H9 (cell line): ENCODE data around the gene NACC2. TPM values are rescaled to one million over a fixed set of nuclear protein-coding genes. Genes with fewer than 3 reads are reported as not detected.

Experiments
- DNase-seq: peaks from one replicate; pipeline ENCODE4 v3.0.0-alpha.2; 2017
- H2AFZ ChIP-seq: one replicate; pipeline ENCODE4 v1.6.1; 2013; ENCODE audit warnings: mild to moderate bottlenecking, low read length, control low read depth, moderate library complexity
- H2AK5ac ChIP-seq: 2 replicates; pipeline ENCODE4 v1.6.1; 2013; ENCODE audit warnings: low read length, control low read depth, mixed read lengths; ENCODE audit not compliant: insufficient read length
- H2BK120ac ChIP-seq: one replicate; pipeline ENCODE4 v1.6.1; 2013; ENCODE audit warnings: low read depth, mild to moderate bottlenecking, low read length, control low read depth, inconsistent platforms; ENCODE audit not compliant: poor library complexity, severe bottlenecking
- H2BK12ac ChIP-seq: 2 replicates; pipeline ENCODE4 v1.6.1; 2013; ENCODE audit warnings: low read length, control low read depth, mixed read lengths, low read depth; ENCODE audit not compliant: insufficient read length
- H2BK15ac ChIP-seq: 2 replicates; pipeline ENCODE4 v1.6.1; 2013; ENCODE audit warnings: low read depth, low read length, control low read depth
- H2BK20ac ChIP-seq: one replicate; pipeline ENCODE4 v1.6.1; 2013; ENCODE audit warnings: low read depth, mild to moderate bottlenecking, low read length, control low read depth, inconsistent platforms; ENCODE audit not compliant: poor library complexity, severe bottlenecking
- H2BK5ac ChIP-seq: 2 replicates; pipeline ENCODE4 v1.6.1; 2013; ENCODE audit warnings: low read length, control low read depth, mixed read lengths; ENCODE audit not compliant: insufficient read length
- H3K14ac ChIP-seq: 2 replicates; pipeline ENCODE4 v1.6.1; 2013; ENCODE audit warnings: low read length, control low read depth; ENCODE audit not compliant: insufficient read depth
- H3K18ac ChIP-seq: 2 replicates; pipeline ENCODE4 v1.6.1; 2013; ENCODE audit warnings: low read depth, mild to moderate bottlenecking, mixed read lengths, low read length, control low read depth; ENCODE audit not compliant: insufficient read length
- H3K23ac ChIP-seq: 2 replicates; pipeline ENCODE4 v1.6.1; 2013; ENCODE audit warnings: low read length, control low read depth, mixed read lengths, low read depth; ENCODE audit not compliant: insufficient read length
- H3K23me2 ChIP-seq: 2 replicates; pipeline ENCODE4 v1.6.1; 2013; ENCODE audit warnings: low read depth, mild to moderate bottlenecking, mixed read lengths, low read length, control low read depth; ENCODE audit not compliant: insufficient read length, poor library complexity, severe bottlenecking
- H3K27ac ChIP-seq: 2 replicates; pipeline ENCODE4 v1.5.1; 2013; ENCODE audit warnings: low read length, control low read depth, mixed read lengths, low read depth; ENCODE audit not compliant: insufficient read length
- H3K27me3 ChIP-seq: 2 replicates; pipeline ENCODE4 v1.6.1; 2013; ENCODE audit warnings: low read length, control low read depth, inconsistent platforms; ENCODE audit not compliant: insufficient read depth
- H3K4ac ChIP-seq: 2 replicates; pipeline ENCODE4 v1.6.1; 2013; ENCODE audit warnings: low read depth, mild to moderate bottlenecking, control low read depth, inconsistent platforms, low read length, moderate library complexity
- H3K4me1 ChIP-seq: 2 replicates; pipeline ENCODE4 v1.6.1; 2013; ENCODE audit warnings: low read length, control low read depth, inconsistent platforms; ENCODE audit not compliant: insufficient read depth
- H3K4me2 ChIP-seq: 2 replicates; pipeline ENCODE4 v1.6.1; 2013; ENCODE audit warnings: low read length, control low read depth, mixed read lengths; ENCODE audit not compliant: insufficient read length, insufficient read depth
- H3K56ac ChIP-seq: 2 replicates; pipeline ENCODE4 v1.6.1; 2013; ENCODE audit warnings: low read depth, mild to moderate bottlenecking, mixed read lengths, low read length, control low read depth; ENCODE audit not compliant: insufficient read length
- H3K79me1 ChIP-seq: 2 replicates; pipeline ENCODE4 v1.6.1; 2013; ENCODE audit warnings: low read depth, mild to moderate bottlenecking, moderate library complexity, low read length, control low read depth, inconsistent platforms; ENCODE audit not compliant: insufficient read depth, poor library complexity, severe bottlenecking
- H3K79me2 ChIP-seq: 2 replicates; pipeline ENCODE4 v1.6.1; 2013; ENCODE audit warnings: low read length, control low read depth, inconsistent platforms; ENCODE audit not compliant: insufficient read depth
- H3K9ac ChIP-seq: 2 replicates; pipeline ENCODE4 v1.6.1; 2013; ENCODE audit warnings: low read length, control low read depth, mixed read lengths; ENCODE audit not compliant: insufficient read length; ENCODE audit errors: extremely low read depth
- H3K9me3 ChIP-seq: one replicate; pipeline ENCODE4 v1.6.1; 2013; ENCODE audit warnings: low read depth, low read length, inconsistent platforms; ENCODE audit not compliant: control insufficient read depth
- H3T11ph ChIP-seq: one replicate; pipeline ENCODE4 v1.6.1; 2013; ENCODE audit warnings: mild to moderate bottlenecking, low read length, control low read depth, inconsistent platforms
- H4K20me1 ChIP-seq: one replicate; pipeline ENCODE4 v1.6.1; 2013; ENCODE audit not compliant: control insufficient read depth, insufficient read length, insufficient read depth
- H4K5ac ChIP-seq: 2 replicates; pipeline ENCODE4 v1.6.1; 2013; ENCODE audit warnings: low read depth, mild to moderate bottlenecking, mixed read lengths, low read length, control low read depth; ENCODE audit not compliant: insufficient read length
- H4K8ac ChIP-seq: replicated peaks from 2 replicates; pipeline ENCODE4 v1.6.1; 2013; ENCODE audit warnings: low read length, control low read depth, mixed read lengths, low read depth; ENCODE audit not compliant: insufficient read length
- H4K91ac ChIP-seq: 2 replicates; pipeline ENCODE4 v1.6.1; 2013; ENCODE audit warnings: low read depth, mild to moderate bottlenecking, moderate library complexity, mixed read lengths, low read length, control low read depth; ENCODE audit not compliant: insufficient read length
- H3K27ac Mint-ChIP-seq, 3 experiments: 2 replicates in 2 of 3; 3 replicates in 1 of 3; pipeline ENCODE4 v1.8.0; 2020 to 2021; ENCODE audit warnings: mixed read lengths in 3 of 3, mild to moderate bottlenecking in 1 of 3, moderate library complexity in 1 of 3
- H3K27me3 Mint-ChIP-seq: 2 replicates; pipeline ENCODE4 v1.8.0; 2021; ENCODE audit warnings: low read depth, mild to moderate bottlenecking, moderate library complexity, mixed read lengths
- H3K36me3 Mint-ChIP-seq, 3 experiments: 2 replicates in 2 of 3; 3 replicates in 1 of 3; pipeline ENCODE4 v1.8.0; 2020 to 2021; ENCODE audit warnings: low read depth in 3 of 3, mixed read lengths in 3 of 3; ENCODE audit not compliant: insufficient read depth in 1 of 3
- H3K4me1 Mint-ChIP-seq, 2 experiments: 2 replicates each; pipeline ENCODE4 v1.8.0; 2020; ENCODE audit warnings: mixed read lengths in 2 of 2
- H3K4me3 Mint-ChIP-seq, 2 experiments: 2 replicates in 1 of 2; 3 replicates in 1 of 2; pipeline ENCODE4 v1.8.0; 2020 to 2021; ENCODE audit warnings: mild to moderate bottlenecking in 2 of 2, mixed read lengths in 2 of 2, moderate library complexity in 1 of 2
- H3K9me3 Mint-ChIP-seq, 2 experiments: 2 replicates in 1 of 2; 3 replicates in 1 of 2; pipeline ENCODE4 v1.8.0; 2020; ENCODE audit warnings: mild to moderate bottlenecking in 2 of 2, mixed read lengths in 2 of 2, moderate library complexity in 1 of 2
- CTCF ChIP-seq: fragments of 200-600 bp; sonication (generic); conservative IDR thresholded peaks from 3 replicates; pipeline ENCODE4 v1.8.0; 2021; ENCODE audit warnings: antibody characterized with exemption, mild to moderate bottlenecking
- WGBS: extraction: QIAGEN DNeasy Blood & Tissue Kit; methylation state at CpG from one replicate; pipeline ENCODE4 v1.1.7; 2013; ENCODE audit warnings: missing lambda C conversion rate, low lambda C conversion rate, mixed read lengths; ENCODE audit not compliant: insufficient read length; ENCODE audit errors: extremely low coverage; 5-methylcytosine and 5-hydroxymethylcytosine counted together
- total RNA-seq: library from RNA; stranded (reverse); gene quantifications from 2 replicates; pipeline ENCODE4 v1.2.1, GENCODE V29; 2021

NACC2 gene
- total RNA-seq, 1 experiment from 2014 or later: 11.5 TPM

- H2AFZ ChIP-seq: no peak overlapping the region
- H4K20me1 ChIP-seq: no peaks in the 10 kb centered on the region
- no peaks in the 10 kb centered on the region for H3K9me3 ChIP-seq
- H3K23ac ChIP-seq: no peak overlapping the region
- Mint-ChIP-seq H3K4me1 (peaks cover 3 to 4% of the 10 kb centered on the region in 2 experiments; a peak in 2 of 4 replicates), H3K36me3 (peaks cover 0 to 5% (median 2%) of the 10 kb centered on the region in 3 experiments; a peak in 4 of 7 replicates), H3K4me3 (peak overlapping the region in 1 of 2 experiments; percentile 32; a peak in 1 of 5 replicates), H3K9me3 (peaks cover 3 to 5% of the 10 kb centered on the region in 2 experiments; a peak in 3 of 5 replicates), H3K27me3 (peaks cover 20% of the 10 kb centered on the region), H3K27ac (no peak overlapping the region)
- no peak overlapping the region for H3K4ac ChIP-seq
- H2BK20ac ChIP-seq: no peak overlapping the region
- H4K91ac ChIP-seq: no peak overlapping the region
- H3K4me2 ChIP-seq: no peak overlapping the region
- H3K23me2 ChIP-seq: no peaks in the 10 kb centered on the region
- H3T11ph ChIP-seq: no peak overlapping the region
- H3K4me1 ChIP-seq: no peaks in the 10 kb centered on the region
- H4K8ac ChIP-seq: no peak overlapping the region
- no peak overlapping the region for H3K9ac ChIP-seq
- H2AK5ac ChIP-seq: no peak overlapping the region
- H3K27ac ChIP-seq: no peak overlapping the region
- H3K56ac ChIP-seq: no peak overlapping the region
- no peak overlapping the region for H2BK12ac ChIP-seq
- no peaks in the 10 kb centered on the region for H3K27me3 ChIP-seq
- no peak overlapping the region for H2BK5ac ChIP-seq
- H3K14ac ChIP-seq: no peak overlapping the region
- no peak overlapping the region for H3K18ac ChIP-seq
- TF ChIP-seq CTCF: no peak
- H3K79me2 ChIP-seq: no peaks in the 10 kb centered on the region
- DNase-seq: no peak
- WGBS: no CpG with 5 or more reads among the region's 18 CpGs
- no peaks in the 10 kb centered on the region for H3K79me1 ChIP-seq
- H2BK120ac ChIP-seq: no peak overlapping the region
- H2BK15ac ChIP-seq: no peak overlapping the region
- H4K5ac ChIP-seq: no peak overlapping the region
Measured at GRCh38 chr9:136120438-136120844, 25.4 kb upstream of the NACC2 start.
